ENCODE data around the gene OPCML.

The OPCML gene

GRCh38 chr11:132423266-132423665, 1109.0 kb downstream of the OPCML start:
- no peaks in the 10 kb centered on the region for H3F3A ChIP-seq (ENCODE audit: insufficient read depth)
- no peaks in the 10 kb centered on the region for H3K9me2 ChIP-seq (replicated peaks; ENCODE audit: insufficient read depth, low read length)
- H3K9me3 ChIP-seq (ENCODE audit: insufficient read depth, low read length), result no peaks in the 10 kb centered on the region
- no peaks in the 10 kb centered on the region for H3K36me3 ChIP-seq (ENCODE audit: low read length)
- H3K9ac ChIP-seq (ENCODE audit: low read length), result no peak overlapping the region
- no peak overlapping the region for H3K27ac ChIP-seq (ENCODE audit: low read depth, low read length)
- no peak overlapping the region for H3K4me3 ChIP-seq (ENCODE audit: insufficient read depth, low read length, poor library complexity, severe bottlenecking)
- H2AFZ ChIP-seq (ENCODE audit: low read depth, low read length, severe bottlenecking), result no peak overlapping the region
- H3K27me3 ChIP-seq (ENCODE audit: low read length), result no peaks in the 10 kb centered on the region
- TF ChIP-seq CTCF (IDR thresholded peaks at IDR 0.05; ENCODE audit: insufficient read depth, low read length, poor library complexity, severe bottlenecking) (no peak), EZH2phosphoT487 (conservative IDR thresholded peaks at IDR 0.05; ENCODE audit: low read length) (no peak)
- H4K20me1 ChIP-seq (ENCODE audit: low read depth, low read length), result no peaks in the 10 kb centered on the region
- no peak overlapping the region for H3K4me2 ChIP-seq (ENCODE audit: low read depth, low read length, poor library complexity, severe bottlenecking)
- H3K79me2 ChIP-seq (ENCODE audit: insufficient read depth, low read length), result no peaks in the 10 kb centered on the region

- Histone ChIP-seq H3K36me3 (ENCODE audit: low read length) (no peaks in the 10 kb centered on the region), H4K20me1 (ENCODE audit: low read depth, low read length) (no peaks in the 10 kb centered on the region), H3F3A (ENCODE audit: insufficient read depth) (no peaks in the 10 kb centered on the region), H3K4me2 (ENCODE audit: low read depth, low read length, poor library complexity, severe bottlenecking) (no peak overlapping the region), H3K9me3 (ENCODE audit: insufficient read depth, low read length) (no peaks in the 10 kb centered on the region), H3K9me2 (replicated peaks; ENCODE audit: insufficient read depth, low read length) (no peaks in the 10 kb centered on the region), H3K79me2 (ENCODE audit: insufficient read depth, low read length) (no peaks in the 10 kb centered on the region), H3K27me3 (ENCODE audit: low read length) (no peaks in the 10 kb centered on the region), H3K4me3 (ENCODE audit: insufficient read depth, low read length, poor library complexity, severe bottlenecking) (no peak overlapping the region), H2AFZ (ENCODE audit: low read depth, low read length, severe bottlenecking) (no peak overlapping the region), H3K9ac (ENCODE audit: low read length) (no peak overlapping the region), H3K27ac (ENCODE audit: low read depth, low read length) (no peak overlapping the region)
- TF ChIP-seq EZH2phosphoT487 (conservative IDR thresholded peaks at IDR 0.05; ENCODE audit: low read length) (no peak), CTCF (IDR thresholded peaks at IDR 0.05; ENCODE audit: insufficient read depth, low read length, poor library complexity, severe bottlenecking) (no peak)
These were observed 1109.6 kb downstream of the OPCML start for GRCh38 chr11:132422722-132423121.

GRCh38 chr11:132421555-132421954, 1110.7 kb downstream of the OPCML start:
- Histone ChIP-seq H3K79me2 (ENCODE audit: insufficient read depth, low read length) (no peaks in the 10 kb centered on the region), H3K4me2 (ENCODE audit: low read depth, low read length, poor library complexity, severe bottlenecking) (no peak overlapping the region), H4K20me1 (ENCODE audit: low read depth, low read length) (no peaks in the 10 kb centered on the region), H3K9me2 (replicated peaks; ENCODE audit: insufficient read depth, low read length) (no peaks in the 10 kb centered on the region), H3K27me3 (ENCODE audit: low read length) (no peaks in the 10 kb centered on the region), H3K36me3 (ENCODE audit: low read length) (no peaks in the 10 kb centered on the region), H3K9me3 (ENCODE audit: insufficient read depth, low read length) (no peaks in the 10 kb centered on the region), H3K4me3 (ENCODE audit: insufficient read depth, low read length, poor library complexity, severe bottlenecking) (no peak overlapping the region), H3K27ac (ENCODE audit: low read depth, low read length) (no peak overlapping the region), H2AFZ (ENCODE audit: low read depth, low read length, severe bottlenecking) (no peak overlapping the region), H3K9ac (ENCODE audit: low read length) (no peak overlapping the region), H3F3A (ENCODE audit: insufficient read depth) (no peaks in the 10 kb centered on the region)
- no peak for TF ChIP-seq CTCF (IDR thresholded peaks at IDR 0.05; ENCODE audit: insufficient read depth, low read length, poor library complexity, severe bottlenecking)
- no peak for TF ChIP-seq EZH2phosphoT487 (conservative IDR thresholded peaks at IDR 0.05; ENCODE audit: low read length)
